Fibroblast of peridontal ligament (primary cell): Measurements from ENCODE around the gene MKNK2.

Experiments
- DNase-seq: peaks from one replicate; pipeline ENCODE4 v3.0.0-alpha.2; 2010; ENCODE audit errors: extremely low read depth

MKNK2 gene

GRCh38 chr19:2057484-2058469, 6.7 kb upstream of the MKNK2 start:
- no peak for DNase-seq

GRCh38 chr19:2056837-2057192, 5.8 kb upstream of the MKNK2 start:
- DNase-seq = no peak

GRCh38 chr19:2055931-2056836, 5.1 kb upstream of the MKNK2 start:
- peak; percentile 70 for DNase-seq

- no peak for DNase-seq
Measured at GRCh38 chr19:2054763-2055162, 3.7 kb upstream of the MKNK2 start.

- no peak for DNase-seq
Measured at GRCh38 chr19:2053601-2054389, 2.8 kb upstream of the MKNK2 start.

- DNase-seq = no peak
Measured at GRCh38 chr19:2051773-2052704, 995 bp upstream of the MKNK2 start.

- DNase-seq = no peak
Measured at GRCh38 chr19:2050349-2050990, 574 bp downstream of the MKNK2 start.

- DNase-seq = peak; percentile 62
Measured at GRCh38 chr19:2049741-2050348, 1.2 kb downstream of the MKNK2 start.

GRCh38 chr19:2048959-2049740, 1.9 kb downstream of the MKNK2 start:
- DNase-seq = no peak

GRCh38 chr19:2048104-2048958, 2.7 kb downstream of the MKNK2 start:
- DNase-seq = no peak

- DNase-seq = no peak
Measured at GRCh38 chr19:2047449-2048103, 3.5 kb downstream of the MKNK2 start.

GRCh38 chr19:2047076-2047448, 4.0 kb downstream of the MKNK2 start:
- DNase-seq = no peak

- no peak for DNase-seq
Measured at GRCh38 chr19:2046046-2046907, 4.8 kb downstream of the MKNK2 start.

- no peak for DNase-seq
Measured at GRCh38 chr19:2045501-2046045, 5.5 kb downstream of the MKNK2 start.

- DNase-seq = no peak
Measured at GRCh38 chr19:2044709-2045500, 6.1 kb downstream of the MKNK2 start.
